A549 treated with Mapracorat at 1 μM for 4 hours (cell line): Measurements from ENCODE around the gene CEP68. TPM values are rescaled to one million over a fixed set of nuclear protein-coding genes. Genes with fewer than 3 reads are reported as not detected.

Experiments used
- total RNA-seq: library from RNA; stranded (reverse); fragments of 200-300 nt; extraction: Qiagen RNA extraction; gene quantifications from 5 replicates; pipeline ENCODE4 v1.2.3, GENCODE V29; 2022

Gene CEP68, protein sequence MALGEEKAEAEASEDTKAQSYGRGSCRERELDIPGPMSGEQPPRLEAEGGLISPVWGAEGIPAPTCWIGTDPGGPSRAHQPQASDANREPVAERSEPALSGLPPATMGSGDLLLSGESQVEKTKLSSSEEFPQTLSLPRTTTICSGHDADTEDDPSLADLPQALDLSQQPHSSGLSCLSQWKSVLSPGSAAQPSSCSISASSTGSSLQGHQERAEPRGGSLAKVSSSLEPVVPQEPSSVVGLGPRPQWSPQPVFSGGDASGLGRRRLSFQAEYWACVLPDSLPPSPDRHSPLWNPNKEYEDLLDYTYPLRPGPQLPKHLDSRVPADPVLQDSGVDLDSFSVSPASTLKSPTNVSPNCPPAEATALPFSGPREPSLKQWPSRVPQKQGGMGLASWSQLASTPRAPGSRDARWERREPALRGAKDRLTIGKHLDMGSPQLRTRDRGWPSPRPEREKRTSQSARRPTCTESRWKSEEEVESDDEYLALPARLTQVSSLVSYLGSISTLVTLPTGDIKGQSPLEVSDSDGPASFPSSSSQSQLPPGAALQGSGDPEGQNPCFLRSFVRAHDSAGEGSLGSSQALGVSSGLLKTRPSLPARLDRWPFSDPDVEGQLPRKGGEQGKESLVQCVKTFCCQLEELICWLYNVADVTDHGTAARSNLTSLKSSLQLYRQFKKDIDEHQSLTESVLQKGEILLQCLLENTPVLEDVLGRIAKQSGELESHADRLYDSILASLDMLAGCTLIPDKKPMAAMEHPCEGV
- total RNA-seq = 8.8 to 13.4 TPM (median 11.2 TPM) in 5 replicates

DNA sequence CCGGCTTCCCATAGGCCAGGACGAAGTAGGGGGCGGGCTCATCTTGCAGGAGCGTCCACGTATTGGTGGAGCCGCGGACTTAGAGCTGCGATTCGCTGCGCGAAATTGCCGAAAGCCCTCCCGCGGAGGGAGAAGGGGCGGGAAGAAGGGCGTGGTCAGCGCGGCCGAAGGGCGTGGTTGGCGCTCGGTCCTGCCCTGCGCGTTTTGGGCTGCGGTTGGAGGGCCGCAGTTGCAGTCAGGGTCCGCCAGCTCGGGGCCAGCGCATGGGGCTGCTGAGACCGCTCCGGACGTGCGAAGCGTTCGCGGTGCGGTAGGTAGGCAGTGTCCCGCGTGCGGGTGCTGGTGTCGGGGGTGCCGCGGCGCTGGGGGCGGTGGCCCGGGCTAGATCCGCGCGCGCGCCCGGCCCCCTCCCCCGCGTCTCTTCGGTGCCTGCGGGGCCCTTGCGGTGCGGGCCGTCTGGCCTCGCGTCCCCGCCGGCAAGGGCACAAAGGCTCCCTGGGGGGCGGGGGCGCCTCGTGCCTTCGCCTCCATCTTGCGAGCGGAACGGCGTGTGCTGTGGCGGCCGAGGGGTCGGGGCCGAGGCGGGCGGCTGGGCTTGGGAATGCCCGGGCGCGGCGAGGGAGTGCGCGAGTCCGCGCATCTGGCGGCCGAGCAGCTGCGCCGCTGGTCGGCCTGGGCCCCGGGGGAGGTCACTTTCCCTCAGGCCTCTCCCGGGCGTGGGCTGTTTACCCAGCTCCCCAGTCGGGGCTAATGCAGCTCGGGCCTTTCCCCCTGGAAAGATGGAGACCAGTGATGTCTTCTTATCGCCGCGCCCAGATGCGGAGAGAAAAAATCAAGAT, at the start of gene CEP68:
TSS of gene CEP68 (plus strand) at position 202 of the 839 bp plus-strand sequence. CDS start 13,029 bp downstream, outside the sequence.

DNA sequence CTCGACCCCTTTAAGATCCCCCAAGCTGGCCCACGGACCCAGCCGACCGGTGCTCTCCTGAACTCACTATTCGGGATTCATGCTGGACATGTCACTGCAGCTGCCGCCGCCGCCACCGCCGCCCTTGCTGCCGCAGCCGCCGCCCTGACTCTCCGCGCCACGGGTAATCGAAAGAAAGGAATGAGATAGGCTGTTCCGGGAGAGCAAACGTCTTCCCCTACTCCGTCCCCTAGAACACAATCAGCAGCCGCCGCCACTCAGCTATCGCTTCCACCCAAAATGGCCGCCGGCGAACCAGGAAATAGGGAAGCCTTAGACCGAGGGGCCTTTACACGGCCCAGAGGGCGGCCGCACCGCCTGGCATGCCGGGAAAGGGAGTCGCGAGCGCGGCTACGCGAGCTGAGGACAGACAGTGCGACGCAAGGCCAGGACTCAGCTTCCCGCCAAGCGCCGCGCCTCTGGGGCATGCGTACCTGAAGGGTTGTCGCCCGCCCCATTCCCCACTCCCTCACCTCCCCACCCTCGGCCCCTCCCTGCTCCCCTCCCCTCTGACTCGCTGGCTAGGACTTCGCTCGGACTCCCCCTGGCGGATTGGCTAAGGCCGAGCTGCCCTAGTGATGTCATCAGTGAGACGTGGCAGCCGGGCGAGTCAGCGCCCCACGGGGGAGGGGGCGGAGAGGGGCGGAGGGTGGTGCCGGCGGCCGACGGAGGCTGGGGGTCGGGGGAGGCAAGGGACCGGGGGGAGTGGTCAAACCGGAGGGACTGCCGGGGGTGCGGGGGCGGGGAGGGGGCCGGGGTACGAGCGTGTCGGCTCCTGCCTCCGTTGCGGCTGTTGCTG, 73.8 kb downstream of the CEP68 start, which contains the start of gene RAB1A:
TSS of gene RAB1A (minus strand) at position 281 of the 838 bp plus-strand sequence. CDS start at position 90, 191 bp downstream.

Other genes with a start within 250 kb of the CEP68 start
- gene SLC1A4, start 67.0 kb upstream of the CEP68 start, total RNA-seq = 9.0 to 10.5 TPM (median 9.5 TPM) in 5 replicates
- gene RAB1A, start 73.7 kb downstream of the CEP68 start, total RNA-seq = 209 to 244 TPM (median 232 TPM) in 5 replicates
- gene ACTR2, start 171.4 kb downstream of the CEP68 start, total RNA-seq = 133 to 180 TPM (median 165 TPM) in 5 replicates